NCI-H187 (cell line): ENCODE measurements around the gene FOCAD.

Source experiments
- DNase-seq, 2 experiments: peaks; one replicate each; lab custom pipeline; 2025; lab: John Stamatoyannopoulos, UW

The FOCAD gene

GRCh38 chr9:21016701-21017491 is 332.8 kb downstream of the FOCAD start:
- no peak for DNase-seq

DNA sequence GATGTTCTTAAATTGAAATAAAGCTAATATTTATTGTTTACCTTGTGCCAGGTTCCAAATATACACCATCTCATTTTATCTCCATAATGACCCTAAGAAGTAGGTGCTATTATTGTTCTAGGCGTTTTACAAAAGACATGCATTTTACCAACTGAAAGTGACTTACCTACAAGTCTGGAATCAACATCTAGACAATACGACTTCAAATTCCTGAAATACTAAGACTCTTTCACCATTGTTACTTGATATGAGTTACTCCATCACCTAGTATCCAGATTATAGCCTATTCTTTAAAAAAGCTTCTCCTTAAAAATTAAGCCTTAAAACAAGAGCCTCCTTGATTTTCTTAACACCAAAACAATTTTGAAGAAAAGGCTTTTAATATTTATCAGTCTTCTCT is 334.1 kb downstream of the FOCAD start:
- no peak for DNase-seq

- no peak for DNase-seq
These were observed 339.8 kb downstream of the FOCAD start for GRCh38 chr9:21023861-21024260.

- no peak for DNase-seq
These were observed 343.2 kb downstream of the FOCAD start for GRCh38 chr9:21027295-21027694.

DNA sequence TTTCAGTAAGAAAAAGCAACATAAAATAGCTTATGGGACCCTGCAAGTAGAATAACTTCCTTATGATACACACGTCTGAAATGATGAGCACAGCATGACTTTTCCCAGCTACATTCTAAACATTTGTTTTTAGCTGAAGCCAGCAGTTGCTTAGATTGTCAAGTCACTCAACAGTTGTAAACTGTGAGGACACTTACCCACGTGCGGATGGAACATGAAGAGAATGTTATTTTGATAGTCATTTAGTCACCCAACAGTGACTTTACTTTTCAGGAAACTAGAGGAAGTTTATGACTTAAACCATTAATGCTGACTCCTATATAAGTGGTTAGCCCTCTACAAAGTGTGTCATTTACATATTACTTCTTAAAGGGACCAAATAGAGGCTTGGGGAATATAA is 344.4 kb downstream of the FOCAD start:
- no peak for DNase-seq

- DNase-seq: no peak
These were observed 345.6 kb downstream of the FOCAD start for GRCh38 chr9:21029661-21030060.

- DNase-seq: no peak
These were observed 346.5 kb downstream of the FOCAD start for GRCh38 chr9:21030389-21031035.

DNA sequence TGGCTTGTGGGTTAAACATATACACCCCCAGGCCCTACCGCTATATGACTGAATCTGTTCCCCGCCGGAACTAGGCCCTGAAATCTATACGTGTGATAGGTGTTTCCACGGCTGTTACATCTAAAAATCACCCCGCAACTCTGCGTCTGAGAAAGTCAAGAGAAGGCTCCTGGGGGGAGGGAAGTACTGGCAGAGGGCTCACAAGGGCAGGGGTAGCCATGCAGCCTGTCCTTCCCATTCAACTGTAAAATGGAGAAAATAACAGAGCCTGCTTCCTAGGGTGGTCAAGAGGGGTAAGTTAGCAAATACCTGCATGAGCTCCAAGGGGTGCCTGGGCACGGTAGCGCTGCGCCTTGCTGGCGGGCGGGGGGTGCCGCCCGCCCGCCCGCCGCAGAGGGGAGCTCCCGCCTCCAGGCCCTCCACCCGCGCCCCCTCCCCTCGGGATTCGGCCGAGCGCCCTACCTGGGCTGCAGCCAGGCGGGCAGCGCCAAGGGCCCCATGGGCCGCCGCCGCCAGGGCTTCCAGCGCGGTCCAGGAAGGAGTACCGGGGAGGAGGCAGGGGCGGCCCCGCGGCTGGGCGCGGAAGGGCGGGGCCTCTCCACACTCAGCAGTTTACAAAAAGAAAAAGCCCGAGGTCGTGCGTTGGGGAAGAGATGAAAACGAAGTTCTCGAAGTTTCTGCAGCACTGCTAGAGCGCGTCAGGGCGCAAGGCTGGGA is 347.2 kb downstream of the FOCAD start, which contains the start of gene HACD4:
Gene HACD4 (minus strand): TSS at position 550 of the 717 bp plus-strand sequence. CDS start 50 bp downstream, at position 500.
- no peak for DNase-seq

- DNase-seq: no peak
These were observed 347.7 kb downstream of the FOCAD start for GRCh38 chr9:21031808-21032183.

DNA sequence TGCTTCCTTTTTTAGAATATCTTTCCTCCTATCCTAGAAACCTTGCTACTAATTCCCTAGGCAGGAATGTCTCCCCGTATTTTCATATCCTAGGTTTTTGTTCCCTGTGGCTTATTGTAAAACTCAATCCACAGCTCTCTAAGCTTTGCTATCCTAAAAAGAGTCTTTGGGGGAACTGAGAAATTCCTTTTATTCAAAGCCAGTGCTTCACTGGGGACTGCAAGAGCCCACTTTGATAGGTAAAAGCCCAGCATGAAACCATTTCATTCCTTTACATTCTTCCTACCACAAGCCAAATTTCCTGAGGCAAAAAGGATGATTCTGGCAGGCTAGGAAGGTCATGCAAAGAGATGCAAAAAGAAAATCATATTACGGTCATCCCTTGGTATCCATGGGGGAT is 353.2 kb downstream of the FOCAD start:
- DNase-seq: no peak

DNA sequence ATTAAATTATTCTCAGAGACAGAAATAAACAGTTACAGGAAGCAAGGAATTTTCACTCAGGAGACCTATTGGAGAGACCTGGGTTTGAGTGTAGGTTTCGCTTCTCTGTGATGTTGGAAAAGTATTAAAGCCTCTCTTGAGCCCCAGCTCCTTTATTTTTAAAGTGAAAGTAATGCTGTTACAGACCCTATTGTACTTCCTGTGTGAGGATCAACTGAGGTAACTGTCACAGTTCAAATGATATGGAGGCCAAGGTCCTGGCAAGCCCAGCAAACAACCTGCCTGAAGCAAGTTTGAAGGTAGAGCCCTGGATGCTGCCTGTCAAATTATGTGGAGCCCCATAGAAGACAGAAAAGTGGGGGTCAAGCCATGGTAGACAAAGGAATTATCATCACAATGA is 355.2 kb downstream of the FOCAD start:
- no peak for DNase-seq

DNA sequence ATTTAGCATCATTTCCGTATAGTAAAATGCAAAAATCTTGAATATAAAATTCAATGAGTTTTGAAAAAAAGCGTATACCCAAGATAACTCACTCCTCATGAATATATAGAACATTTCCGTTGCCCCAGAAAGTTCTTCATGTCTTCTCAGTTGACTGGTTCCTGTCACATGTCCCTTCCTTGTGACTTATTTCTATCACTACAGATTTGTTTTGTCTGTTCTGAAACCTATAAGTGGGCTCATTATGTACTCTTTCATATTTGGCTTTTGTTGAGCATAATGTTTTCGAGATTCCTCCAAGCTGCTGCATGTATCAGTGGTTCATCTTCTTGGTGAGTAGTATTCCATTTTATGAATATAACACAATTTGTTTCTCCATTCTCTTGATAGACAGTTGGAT is 358.4 kb downstream of the FOCAD start:
- DNase-seq: no peak

DNA sequence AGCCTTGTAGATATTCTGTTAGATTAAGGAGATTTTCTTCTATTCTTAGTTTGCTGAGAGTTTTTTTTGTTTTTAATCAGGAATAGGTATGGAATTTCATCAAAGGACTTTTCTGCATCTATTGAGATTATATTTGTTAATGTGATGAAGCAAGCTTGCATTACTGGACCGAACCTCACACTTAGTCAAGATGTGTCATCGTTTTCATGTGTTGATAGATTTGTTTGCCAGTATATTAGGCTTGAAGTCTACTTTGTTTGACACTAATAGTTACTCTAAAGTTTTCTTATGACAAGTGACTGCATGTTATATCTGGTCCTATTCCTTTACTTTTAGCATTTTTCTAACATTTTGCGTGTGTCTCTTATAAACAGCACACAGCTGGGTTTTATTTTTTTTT is 359.8 kb downstream of the FOCAD start:
- DNase-seq: no peak
